GM12878 (cell line): ENCODE data around the gene CHRDL2. TPM values are rescaled to one million over a fixed set of nuclear protein-coding genes. Genes with fewer than 3 reads are reported as not detected.

ENCODE experiments used
- ATAC-seq: fragments of 200-7000 bp; cut with Tn5 transposase; 3 replicates; pipeline ENCODE4 v1.9.1; 2020; ENCODE audit warnings: mild to moderate bottlenecking, moderate library complexity
- BruUV-seq: library from RNA; stranded (reverse); fragments of 400-500 nt; replicated peaks from 2 replicates; lab custom pipeline; 2021; lab: Mats Ljungman, UMichigan
- CTCF ChIA-PET: fragments of 300-600 bp; sonication (Branson Sonifier 250); formaldehyde crosslinking; extraction: SDS; loops from one replicate; lab custom pipeline; 2021; ENCODE audit warnings: inconsistent platforms; lab: Yijun Ruan, JAX
- POLR2A ChIA-PET: fragments of 350-600 bp; formaldehyde crosslinking; extraction: SDS; loops from one replicate; lab custom pipeline; 2021; ENCODE audit warnings: inconsistent platforms; lab: Charles Lee
- RAD21 ChIA-PET: fragments of 300-600 bp; sonication (Branson Sonifier 250); formaldehyde crosslinking; loops from one replicate; lab custom pipeline; 2023; ENCODE audit warnings: antibody characterized with exemption; ENCODE audit not compliant: unreplicated experiment; lab: Charles Lee
- SMC1A ChIA-PET: fragments of 300-600 bp; sonication (Branson Sonifier 250); formaldehyde crosslinking; loops from one replicate; lab custom pipeline; 2023; ENCODE audit not compliant: unreplicated experiment, uncharacterized antibody; lab: Charles Lee
- DNase-seq: peaks from one replicate; pipeline ENCODE4 v3.0.0-alpha.2; 2011; ENCODE audit warnings: low read depth, low spot score
- FAIRE-seq: peaks from 3 replicates; lab custom pipeline; 2011; peaks lifted over from hg19 to GRCh38; lab: Jason Lieb, UNC
- H2AFZ ChIP-seq: 2 replicates; pipeline ENCODE4 v1.6.0; 2011; ENCODE audit warnings: low read depth, low read length, control low read depth; ENCODE audit not compliant: control insufficient read depth
- H3K27ac ChIP-seq: 2 replicates; pipeline ENCODE4 v1.5.1; 2011; ENCODE audit warnings: control low read depth; ENCODE audit not compliant: control insufficient read depth, insufficient read depth
- H3K27me3 ChIP-seq, 2 experiments: replicated peaks in 1 of 2; 2 replicates each; pipeline versions ENCODE4 v1.6.0 to v1.6.1; 2011; ENCODE audit warnings: low read length in 1 of 2; ENCODE audit not compliant: control insufficient read depth in 2 of 2, insufficient read depth in 2 of 2
- H3K36me3 ChIP-seq, 2 experiments: 2 replicates each; pipeline ENCODE4 v1.5.1; 2011; ENCODE audit warnings: low read length in 1 of 2; ENCODE audit not compliant: control insufficient read depth in 2 of 2, insufficient read depth in 2 of 2
- H3K4me1 ChIP-seq: 2 replicates; pipeline ENCODE4 v1.6.1; 2011; ENCODE audit warnings: mild to moderate bottlenecking, low read length, moderate library complexity, mixed read lengths; ENCODE audit not compliant: control insufficient read depth, insufficient read depth
- H3K4me2 ChIP-seq: 2 replicates; pipeline ENCODE4 v1.6.0; 2011; ENCODE audit warnings: control low read depth; ENCODE audit not compliant: control insufficient read depth, insufficient read depth
- H3K4me3 ChIP-seq: fragments of 200-600 bp; sonication (generic); 2 replicates; pipeline ENCODE4 v1.5.1; 2016
- H3K79me2 ChIP-seq: 2 replicates; pipeline ENCODE4 v1.6.0; 2011; ENCODE audit warnings: low read length; ENCODE audit not compliant: control insufficient read depth, insufficient read depth
- H3K9ac ChIP-seq: 2 replicates; pipeline ENCODE4 v1.8.0; 2011; ENCODE audit warnings: low read length, control low read depth, mixed read lengths; ENCODE audit not compliant: control insufficient read depth, insufficient read depth
- H3K9me3 ChIP-seq: replicated peaks from 3 replicates; pipeline ENCODE4 v1.5.1; 2011; ENCODE audit warnings: mild to moderate bottlenecking, low read length; ENCODE audit not compliant: control insufficient read depth, insufficient read depth
- H4K20me1 ChIP-seq: 2 replicates; pipeline ENCODE4 v1.6.0; 2011; ENCODE audit not compliant: control insufficient read depth, insufficient read depth
- ATF2 ChIP-seq: IDR thresholded peaks from 2 replicates; pipeline ENCODE4 v1.6.1; 2012; ENCODE audit warnings: low read length, inconsistent platforms
- CBX5 ChIP-seq: sonication (generic); IDR thresholded peaks from 2 replicates; pipeline ENCODE4 v1.6.1; 2016; ENCODE audit warnings: low read depth, moderate library complexity, mild to moderate bottlenecking, inconsistent platforms
- CEBPB ChIP-seq, 2 experiments: fragments of 150-350 bp in 1 of 2; IDR thresholded peaks; 2 replicates each; pipeline ENCODE4 v1.6.1; 2012 to 2014; ENCODE audit warnings: low read depth in 2 of 2, low read length in 2 of 2, borderline replicate concordance in 1 of 2, inconsistent platforms in 1 of 2
- CHD2 ChIP-seq: IDR thresholded peaks from 2 replicates; pipeline ENCODE4 v1.6.1; 2011; ENCODE audit warnings: low read depth, low read length, improper control_type of control experiment, borderline replicate concordance
- MEF2A ChIP-seq: IDR thresholded peaks from 2 replicates; pipeline ENCODE4 v1.6.1; 2011; ENCODE audit warnings: low read depth, mild to moderate bottlenecking, low read length, moderate library complexity; ENCODE audit not compliant: insufficient read depth
- MLLT1 ChIP-seq: fragments of 450-650 bp; IDR thresholded peaks from 2 replicates; pipeline ENCODE4 v1.6.1; 2016; ENCODE audit warnings: mild to moderate bottlenecking
- NFYB ChIP-seq: IDR thresholded peaks from 2 replicates; pipeline ENCODE4 v1.6.1; 2011; ENCODE audit warnings: low read depth, mild to moderate bottlenecking, low read length, improper control_type of control experiment, moderate library complexity; ENCODE audit not compliant: insufficient read depth
- RAD21 ChIP-seq: IDR thresholded peaks from 2 replicates; pipeline ENCODE4 v1.6.1; 2011; ENCODE audit warnings: mild to moderate bottlenecking, low read depth, low read length, moderate library complexity; ENCODE audit not compliant: insufficient read depth
- RAD51 ChIP-seq: fragments of 450-650 bp; IDR thresholded peaks from 2 replicates; pipeline ENCODE4 v1.6.1; 2016; ENCODE audit warnings: moderate library complexity, mild to moderate bottlenecking, inconsistent platforms
- RBBP5 ChIP-seq: fragments of 200-600 bp; sonication (generic); conservative IDR thresholded peaks from 2 replicates; pipeline ENCODE4 v1.6.1; 2016
- RUNX3 ChIP-seq: IDR thresholded peaks from 2 replicates; pipeline ENCODE4 v1.6.1; 2012; ENCODE audit warnings: low read length, inconsistent platforms
- SREBF2 ChIP-seq: IDR thresholded peaks from 2 replicates; pipeline ENCODE4 v1.6.1; 2012; ENCODE audit warnings: mild to moderate bottlenecking, low read length
- TCF3 ChIP-seq: IDR thresholded peaks from 2 replicates; pipeline ENCODE4 v1.6.1; 2012; ENCODE audit warnings: low read depth, mild to moderate bottlenecking, low read length, borderline replicate concordance; ENCODE audit not compliant: insufficient read depth
- ZBED1 ChIP-seq: IDR thresholded peaks from 2 replicates; pipeline ENCODE4 v1.6.1; 2016; ENCODE audit warnings: borderline replicate concordance
- WGBS: methylation state at CpG from one replicate; pipeline ENCODE4 v1.1.6; 2016; ENCODE audit warnings: low lambda C conversion rate; ENCODE audit not compliant: insufficient replicate concordance, insufficient coverage; ENCODE audit errors: missing lambda C conversion rate; 5-methylcytosine and 5-hydroxymethylcytosine counted together
- in situ Hi-C: fragments of 300-500 bp; cut with MboI; formaldehyde crosslinking; loops from 9 replicates; pipeline ENCODE4 v1.14.3; 2018; ENCODE audit warnings: mixed read lengths
- intact Hi-C: fragments of 100-400 bp; cut with micrococcal nuclease; formaldehyde crosslinking; loops from one replicate; pipeline ENCODE4 v1.14.2; 2022; ENCODE audit not compliant: unreplicated experiment
- polyA plus RNA-seq, 11 experiments: library from polyadenylated mRNA; depleted of rRNA in 4 of 11; unstranded in 6 of 11; stranded (reverse) in 5 of 11; fragments of >200 nt; fragmentation: Nextera tagmentation in 4 of 11; fragmentation: Illumina TruSeq in 1 of 11; extraction: Ambion mirVana in 4 of 11; extraction: Trizol in 1 of 11; gene quantifications; 1 replicate in 1 of 11; 2 replicates in 10 of 11; pipeline versions ENCODE4 v1.2.1 to v1.2.3, GENCODE V29; 2011 to 2016; ENCODE audit warnings: inconsistent platforms in 2 of 11, missing spikeins in 2 of 11, low read depth in 1 of 11
- total RNA-seq, 4 experiments: library from RNA; depleted of rRNA in 3 of 4; stranded (reverse); fragments of >200 nt in 3 of 4; fragmentation: Illumina TruSeq in 1 of 4; extraction: Trizol in 1 of 4; gene quantifications; 2 replicates each; pipeline versions ENCODE4 v1.2.1 to v1.2.3, GENCODE V29; 2013 to 2021
- TF ChIP-seq, protein P1 (sequence below): fragments of 450-650 bp; IDR thresholded peaks from 2 replicates; pipeline ENCODE4 v1.6.1; 2017; ENCODE audit warnings: mild to moderate bottlenecking, low read depth, inconsistent platforms; ENCODE audit not compliant: poor library complexity, severe bottlenecking
- TF ChIP-seq, protein P2 (sequence below): IDR thresholded peaks from 2 replicates; pipeline ENCODE4 v1.6.1; 2011; ENCODE audit warnings: borderline replicate concordance, low read depth, mild to moderate bottlenecking, moderate library complexity, mixed read lengths, low read length; ENCODE audit not compliant: insufficient read depth; ENCODE audit errors: extremely low read length

Gene CHRDL2
- total and polyA plus RNA-seq, 10 of the 15 experiments (the other 5 are each of a cell fraction or from before 2014, with no cell fraction given) = not detected

- TF ChIP-seq, protein P1, sequence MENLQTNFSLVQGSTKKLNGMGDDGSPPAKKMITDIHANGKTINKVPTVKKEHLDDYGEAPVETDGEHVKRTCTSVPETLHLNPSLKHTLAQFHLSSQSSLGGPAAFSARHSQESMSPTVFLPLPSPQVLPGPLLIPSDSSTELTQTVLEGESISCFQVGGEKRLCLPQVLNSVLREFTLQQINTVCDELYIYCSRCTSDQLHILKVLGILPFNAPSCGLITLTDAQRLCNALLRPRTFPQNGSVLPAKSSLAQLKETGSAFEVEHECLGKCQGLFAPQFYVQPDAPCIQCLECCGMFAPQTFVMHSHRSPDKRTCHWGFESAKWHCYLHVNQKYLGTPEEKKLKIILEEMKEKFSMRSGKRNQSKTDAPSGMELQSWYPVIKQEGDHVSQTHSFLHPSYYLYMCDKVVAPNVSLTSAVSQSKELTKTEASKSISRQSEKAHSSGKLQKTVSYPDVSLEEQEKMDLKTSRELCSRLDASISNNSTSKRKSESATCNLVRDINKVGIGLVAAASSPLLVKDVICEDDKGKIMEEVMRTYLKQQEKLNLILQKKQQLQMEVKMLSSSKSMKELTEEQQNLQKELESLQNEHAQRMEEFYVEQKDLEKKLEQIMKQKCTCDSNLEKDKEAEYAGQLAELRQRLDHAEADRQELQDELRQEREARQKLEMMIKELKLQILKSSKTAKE = peak; percentile 69
Observed at GRCh38 chr11:74768172-74768651, 37.0 kb upstream of the CHRDL2 start (continued).

DNA sequence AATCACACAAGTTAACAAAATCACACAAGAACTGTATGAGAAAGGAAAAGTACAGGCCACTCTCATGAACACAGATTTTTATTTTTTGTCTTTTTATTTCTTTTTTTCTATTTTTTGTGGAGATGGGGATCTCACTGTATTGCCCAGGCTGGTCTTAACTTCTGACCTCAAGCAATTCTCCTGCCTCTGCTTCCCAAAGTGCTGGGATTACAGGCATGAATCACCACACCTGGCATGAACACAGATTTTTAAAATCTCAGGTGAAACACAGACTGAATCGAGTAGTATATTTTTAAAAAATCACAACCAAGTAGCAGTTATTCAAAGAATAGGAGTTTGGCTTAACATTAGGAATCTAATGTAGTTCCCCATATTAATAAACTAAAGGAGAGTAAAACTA is 35.7 kb upstream of the CHRDL2 start:
- Histone ChIP-seq H3K27ac (no peak overlapping the region), H2AFZ (no peak overlapping the region), H3K4me3 (no peak overlapping the region), H4K20me1 (no peaks in the 10 kb centered on the region), H3K36me3 (no peaks in the 10 kb centered on the region; a peak in 2 of 4 replicates), H3K79me2 (peaks cover 17% of the 10 kb centered on the region), H3K9ac (no peak overlapping the region), H3K27me3 (no peaks in the 10 kb centered on the region), H3K4me1 (peaks cover 36% of the 10 kb centered on the region), H3K9me3 (peaks cover 5% of the 10 kb centered on the region; the same call in 2 of the 3 replicates), H3K4me2 (no peak overlapping the region)
- DNase-seq (no peak), ATAC-seq (no peak), FAIRE-seq (no peak)
- CTCF ChIA-PET = no interaction called here
- RAD21 ChIA-PET = interaction anchor here (1.6 kb wide), 1 partner anchor 12 kb away, joined by 3 read pairs; no protein-coding TSS in a partner anchor
- SMC1A ChIA-PET = no interaction called here
- in situ Hi-C loops (no loop called here), intact Hi-C loops (loop anchor here (5.0 kb wide), 1 partner anchor 50 kb away; no protein-coding TSS in a partner anchor)
- POLR2A ChIA-PET = interaction anchor here (2.0 kb wide), 1 partner anchor 12 kb away, joined by 9 read pairs; no protein-coding TSS in a partner anchor
- WGBS = 96% methylated on average over 1 of the region's 1 CpG
- TF ChIP-seq ZBED1 (no peak), CBX5 (no peak), ATF2 (no peak), TCF3 (no peak), RBBP5 (no peak), NFYB (no peak), MLLT1 (no peak), CHD2 (no peak), CEBPB (IDR thresholded peaks at IDR 0.05; ENCODE audit: borderline replicate concordance in 1 of 2, low read depth in 2 of 2, low read length in 2 of 2) (no peak), RUNX3 (no peak), RAD51 (no peak), MEF2A (no peak), RAD21 (no peak), SREBF2 (no peak)
- TF ChIP-seq, protein P2, sequence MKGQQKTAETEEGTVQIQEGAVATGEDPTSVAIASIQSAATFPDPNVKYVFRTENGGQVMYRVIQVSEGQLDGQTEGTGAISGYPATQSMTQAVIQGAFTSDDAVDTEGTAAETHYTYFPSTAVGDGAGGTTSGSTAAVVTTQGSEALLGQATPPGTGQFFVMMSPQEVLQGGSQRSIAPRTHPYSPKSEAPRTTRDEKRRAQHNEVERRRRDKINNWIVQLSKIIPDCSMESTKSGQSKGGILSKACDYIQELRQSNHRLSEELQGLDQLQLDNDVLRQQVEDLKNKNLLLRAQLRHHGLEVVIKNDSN = no peak
- no TSS peak for BruUV-seq
